HepG2 (cell line): Measurements from ENCODE around the gene PHLPP2. TPM values are rescaled to one million over a fixed set of nuclear protein-coding genes. Genes with fewer than 3 reads are reported as not detected.

Experiments used
- ATAC-seq: fragments of 200-7000 bp; cut with Tn5 transposase; 3 replicates; pipeline ENCODE4 v1.9.1; 2020; ENCODE audit warnings: mild to moderate bottlenecking, moderate library complexity
- BruUV-seq: library from RNA; stranded (reverse); fragments of 400-500 nt; replicated peaks from 2 replicates; lab custom pipeline; 2021; lab: Mats Ljungman, UMichigan
- CTCF ChIA-PET: fragments of 300-600 bp; formaldehyde crosslinking; extraction: SDS; loops from one replicate; lab custom pipeline; 2021; ENCODE audit warnings: low total read pairs, inconsistent platforms, low intra/inter-chr PET ratio; lab: Yijun Ruan, JAX
- POLR2A ChIA-PET: fragments of 350-600 bp; sonication (Branson Sonifier 250); formaldehyde crosslinking; loops from one replicate; lab custom pipeline; 2020; ENCODE audit warnings: antibody characterized with exemption, inconsistent platforms; lab: Yijun Ruan, JAX
- DNase-seq: peaks from one replicate; pipeline ENCODE4 v3.0.0-alpha.2; 2015; ENCODE audit warnings: low spot score
- FAIRE-seq: peaks from 3 replicates; lab custom pipeline; 2011; peaks lifted over from hg19 to GRCh38; lab: Jason Lieb, UNC
- H2AFZ ChIP-seq: one replicate; pipeline ENCODE4 v1.6.1; 2011; ENCODE audit warnings: low read length, inconsistent platforms
- H3K27ac ChIP-seq: fragments of 300-600 bp; 3 replicates; pipeline ENCODE4 v1.8.0; 2011; ENCODE audit warnings: mixed run types, mild to moderate bottlenecking, mixed read lengths, low read length, inconsistent platforms; ENCODE audit not compliant: insufficient read depth; ENCODE audit errors: extremely low read length
- H3K27me3 ChIP-seq, 2 experiments: fragments of 200-600 bp in 1 of 2; 2 replicates in 1 of 2; 3 replicates in 1 of 2; pipeline versions ENCODE4 v1.6.0 to v1.8.0; 2011; ENCODE audit warnings: low read length in 2 of 2, mild to moderate bottlenecking in 2 of 2, moderate library complexity in 2 of 2, inconsistent platforms in 1 of 2; ENCODE audit not compliant: insufficient read depth in 2 of 2, control insufficient read depth in 1 of 2
- H3K36me3 ChIP-seq, 2 experiments: fragments of 200-600 bp in 1 of 2; replicated peaks in 1 of 2; 2 replicates in 1 of 2; 3 replicates in 1 of 2; pipeline versions ENCODE4 v1.5.1 to v1.8.0; 2011; ENCODE audit warnings: low read length in 2 of 2, inconsistent platforms in 1 of 2; ENCODE audit not compliant: insufficient read depth in 2 of 2, control insufficient read depth in 1 of 2
- H3K4me1 ChIP-seq: 2 replicates; pipeline ENCODE4 v1.5.1; 2012; ENCODE audit warnings: low read length, inconsistent platforms; ENCODE audit not compliant: insufficient read depth
- H3K4me2 ChIP-seq: 2 replicates; pipeline ENCODE4 v1.6.0; 2011; ENCODE audit warnings: low read depth, low read length, inconsistent platforms
- H3K4me3 ChIP-seq, 3 experiments: fragments of 200-600 bp in 1 of 3; sonication (generic), shearing (Covaris generic) in 1 of 3; replicated peaks in 1 of 3; 2 replicates each; pipeline ENCODE4 v1.5.1; 2011 to 2016; ENCODE audit warnings: low read length in 3 of 3, inconsistent platforms in 2 of 3, low read depth in 2 of 3, mild to moderate bottlenecking in 2 of 3, control low read depth in 1 of 3, mixed read lengths in 1 of 3; ENCODE audit not compliant: insufficient read depth in 1 of 3
- H3K79me2 ChIP-seq: one replicate; pipeline ENCODE4 v1.6.1; 2011; ENCODE audit warnings: low read length, inconsistent platforms; ENCODE audit not compliant: insufficient read depth
- H3K9ac ChIP-seq: 2 replicates; pipeline ENCODE4 v1.6.0; 2011; ENCODE audit warnings: mild to moderate bottlenecking, low read depth, low read length, inconsistent platforms; ENCODE audit not compliant: insufficient read depth
- H3K9me3 ChIP-seq: 2 replicates; pipeline ENCODE4 v1.5.1; 2012; ENCODE audit warnings: mild to moderate bottlenecking, low read length
- H4K20me1 ChIP-seq: 2 replicates; pipeline ENCODE4 v1.6.0; 2011; ENCODE audit warnings: inconsistent platforms, mild to moderate bottlenecking, low read length, moderate library complexity; ENCODE audit not compliant: insufficient read depth
- ATF6 ChIP-seq: sonication (generic); formaldehyde crosslinking; conservative IDR thresholded peaks from 2 replicates; pipeline ENCODE4 v1.4.0; 2020; ENCODE audit warnings: missing genetic modification reagents
- CEBPG ChIP-seq: IDR thresholded peaks from 2 replicates; pipeline ENCODE4 v1.6.1; 2016
- HMGXB3 ChIP-seq: sonication (generic); formaldehyde crosslinking; IDR thresholded peaks from 2 replicates; pipeline ENCODE4 v1.4.0; 2020; ENCODE audit warnings: missing genetic modification reagents, borderline replicate concordance
- MED1 ChIP-seq: sonication (generic); formaldehyde crosslinking; IDR thresholded peaks from 2 replicates; pipeline ENCODE4 v1.4.0; 2020; ENCODE audit warnings: missing genetic modification reagents
- POLR2G ChIP-seq: fragments of 200-400 bp; formaldehyde crosslinking; IDR thresholded peaks from 2 replicates; pipeline ENCODE4 v1.6.1; 2018; ENCODE audit warnings: mild to moderate bottlenecking, low read depth, low read length, moderate library complexity
- SCMH1 ChIP-seq: sonication (generic); formaldehyde crosslinking; IDR thresholded peaks from 2 replicates; pipeline ENCODE4 v1.9.0; 2021; ENCODE audit warnings: missing genetic modification reagents, mild to moderate bottlenecking, borderline replicate concordance
- SKIL ChIP-seq: sonication (generic); formaldehyde crosslinking; IDR thresholded peaks from 2 replicates; pipeline ENCODE4 v1.8.0; 2022; ENCODE audit warnings: missing genetic modification reagents, mild to moderate bottlenecking, moderate library complexity, borderline replicate concordance
- XBP1 ChIP-seq: sonication (generic); formaldehyde crosslinking; IDR thresholded peaks from 2 replicates; pipeline ENCODE4 v1.5.0; 2020; ENCODE audit warnings: missing genetic modification reagents
- ZEB1 ChIP-seq: IDR thresholded peaks from 2 replicates; pipeline ENCODE4 v1.6.1; 2012; ENCODE audit warnings: mild to moderate bottlenecking, low read depth, inconsistent platforms; ENCODE audit not compliant: insufficient replicate concordance
- ZGPAT ChIP-seq: IDR thresholded peaks from 2 replicates; pipeline ENCODE4 v1.6.1; 2016; ENCODE audit warnings: mild to moderate bottlenecking
- ZNF3 ChIP-seq: IDR thresholded peaks from 2 replicates; pipeline ENCODE4 v1.7.0; 2017; ENCODE audit warnings: inconsistent platforms
- ZNF326 ChIP-seq: sonication (generic); formaldehyde crosslinking; IDR thresholded peaks from 2 replicates; pipeline ENCODE4 v1.4.0; 2020; ENCODE audit warnings: missing genetic modification reagents, borderline replicate concordance
- ZNF432 ChIP-seq: sonication (generic); formaldehyde crosslinking; IDR thresholded peaks from 2 replicates; pipeline ENCODE4 v1.5.0; 2020; ENCODE audit warnings: missing genetic modification reagents, mild to moderate bottlenecking, borderline replicate concordance
- ZNF589 ChIP-seq: sonication (generic); formaldehyde crosslinking; conservative IDR thresholded peaks from 2 replicates; pipeline ENCODE4 v1.8.0; 2022; ENCODE audit warnings: mild to moderate bottlenecking, moderate library complexity, missing genetic modification reagents
- WGBS: methylation state at CpG from one replicate; pipeline ENCODE4 v1.1.6; 2017; ENCODE audit warnings: low lambda C conversion rate; 5-methylcytosine and 5-hydroxymethylcytosine counted together
- in situ Hi-C: cut with HindIII; loops from 2 replicates; pipeline ENCODE4 v1.10.0; 2017; ENCODE audit warnings: low pct_unique_long_range_greater_than_20kb; ENCODE audit not compliant: extremely low pct_ligation_motif_present
- intact Hi-C: fragments of 100-400 bp; cut with micrococcal nuclease; formaldehyde crosslinking; loops from one replicate; pipeline ENCODE4 v1.10.0; 2022; ENCODE audit not compliant: unreplicated experiment
- polyA plus RNA-seq, 8 experiments: library from polyadenylated mRNA; depleted of rRNA in 3 of 8; stranded (reverse) in 7 of 8; unstranded in 1 of 8; fragments of >200 nt; fragmentation: Illumina TruSeq in 4 of 8; extraction: Trizol in 4 of 8; gene quantifications; 2 replicates each; pipeline versions ENCODE4 v1.2.1 to v1.2.3, GENCODE V29; 2011 to 2016; ENCODE audit warnings: low read depth in 4 of 8, missing spikeins in 1 of 8, mixed read lengths in 1 of 8; ENCODE audit not compliant: insufficient read depth in 1 of 8
- total RNA-seq, 5 experiments: library from RNA; depleted of rRNA; stranded (reverse); fragments of >200 nt; fragmentation: Illumina TruSeq; extraction: Trizol; gene quantifications; 2 replicates each; pipeline ENCODE4 v1.2.3, GENCODE V29; 2016; ENCODE audit warnings: low read depth in 1 of 5

The PHLPP2 gene
- total and polyA plus RNA-seq, 2 of the 13 experiments (the other 11 are each of a cell fraction or from before 2014, with no cell fraction given): 8.9 TPM

GRCh38 chr16:71666264-71666663 is 58.2 kb downstream of the PHLPP2 start (continued):
- TF ChIP-seq ZGPAT (CRISPR knock-in tag) (no peak), CEBPG (CRISPR knock-in tag) (peak; percentile 57; the same call in 1 of the 2 replicates), ZEB1 (no peak), MED1 (CRISPR knock-in tag) (0 out of 2 replicates have a peak, but pooled peaks have one; percentile 4), ZNF432 (CRISPR knock-in tag) (no peak), XBP1 (CRISPR knock-in tag) (no peak), ATF6 (CRISPR knock-in tag) (0 out of 2 replicates have a peak, but pooled peaks have one; percentile 44), ZNF3 (CRISPR knock-in tag) (no peak), SCMH1 (no peak)

- Histone ChIP-seq H3K27ac (no peak overlapping the region), H4K20me1 (no peaks in the 10 kb centered on the region), H3K27me3 (no peaks in the 10 kb centered on the region), H3K4me1 (no peaks in the 10 kb centered on the region), H3K79me2 (no peaks in the 10 kb centered on the region), H3K4me3 (no peak overlapping the region), H3K36me3 (peaks cover 14 to 50% of the 10 kb centered on the region in 2 experiments), H2AFZ (no peak overlapping the region), H3K4me2 (no peak overlapping the region), H3K9me3 (no peaks in the 10 kb centered on the region), H3K9ac (no peak overlapping the region)
- ChIA-PET CTCF (no interaction called here), POLR2A (no interaction called here)
- BruUV-seq: no TSS peak
- ATAC-seq (no peak), FAIRE-seq (no peak), DNase-seq (no peak)
- intact Hi-C loops (no loop called here), in situ Hi-C loops (no loop called here)
- 96% methylated on average over 2 of the region's 2 CpGs for WGBS
- no peak for TF ChIP-seq ZNF326 (CRISPR knock-in tag)
- TF ChIP-seq HMGXB3 (CRISPR knock-in tag): no peak
- no peak for TF ChIP-seq ZEB1
- no peak for TF ChIP-seq POLR2G
- no peak for TF ChIP-seq ZNF589 (CRISPR knock-in tag)
- no peak for TF ChIP-seq SKIL (CRISPR knock-in tag)
Measured at GRCh38 chr16:71659471-71659870, 65.0 kb downstream of the PHLPP2 start.
